SKM-1 treated with dmso at 0.1 percent for 144 hours (cell line): ENCODE measurements around the gene CMPK1.
A peak's percentile ranks its signal among the peaks of the same experiment; 100 is the strongest.
"Not testable (repeated sequence)": the region's sequence is repeated elsewhere in the genome, so short reads cannot be mapped to it uniquely, and the experiment has no call there.

ENCODE experiments used
- DNase-seq: peaks from one replicate; lab custom pipeline; 2025; ENCODE audit not compliant: unreplicated experiment; lab: John Stamatoyannopoulos, UW

CMPK1 gene

DNA sequence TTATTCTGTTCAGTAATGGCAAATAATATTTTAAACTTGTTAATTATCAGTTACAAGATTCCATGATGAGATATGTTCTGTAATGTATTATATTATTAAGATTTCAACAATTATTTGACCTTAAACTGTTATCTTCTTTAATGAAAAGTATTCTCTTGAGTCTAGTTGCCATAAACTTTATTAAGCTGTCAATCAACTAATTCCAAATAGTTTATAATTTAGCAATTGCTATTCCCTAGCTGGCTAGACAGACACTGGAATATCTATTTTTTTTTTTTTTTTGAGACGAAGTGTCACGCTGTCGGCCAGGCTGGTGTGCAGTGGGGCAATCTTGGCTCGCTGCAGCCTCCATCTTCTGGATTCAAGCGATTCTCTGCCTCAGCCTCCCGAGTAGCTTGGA lies 3.8 kb downstream of the CMPK1 start:
- no peak for DNase-seq

- no peak for DNase-seq
These were observed 4.9 kb downstream of the CMPK1 start for GRCh38 chr1:47338249-47339077.

GRCh38 chr1:47340227-47340626 lies 6.6 kb downstream of the CMPK1 start:
- DNase-seq: no peak

DNA sequence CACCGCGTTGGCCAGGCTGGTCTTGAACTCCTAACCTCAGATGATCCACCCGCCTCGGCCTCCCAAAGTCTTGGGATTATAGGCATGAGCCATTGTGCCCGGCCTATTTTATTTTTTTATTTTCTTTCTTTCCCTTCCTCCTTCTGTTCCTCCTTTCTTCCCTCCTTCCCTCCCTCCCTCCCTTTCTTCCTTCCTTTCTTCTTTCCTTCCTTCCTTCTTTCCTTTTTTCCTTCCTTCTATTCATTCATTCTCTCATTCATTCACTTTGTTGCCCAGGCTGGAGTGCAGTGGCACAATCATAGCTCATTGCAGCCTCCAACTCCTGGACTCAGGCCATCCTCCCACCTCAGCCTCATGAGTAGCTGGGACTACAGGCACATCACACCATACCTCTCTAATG lies 13.4 kb downstream of the CMPK1 start:
- DNase-seq: not testable (repeated sequence)

DNA sequence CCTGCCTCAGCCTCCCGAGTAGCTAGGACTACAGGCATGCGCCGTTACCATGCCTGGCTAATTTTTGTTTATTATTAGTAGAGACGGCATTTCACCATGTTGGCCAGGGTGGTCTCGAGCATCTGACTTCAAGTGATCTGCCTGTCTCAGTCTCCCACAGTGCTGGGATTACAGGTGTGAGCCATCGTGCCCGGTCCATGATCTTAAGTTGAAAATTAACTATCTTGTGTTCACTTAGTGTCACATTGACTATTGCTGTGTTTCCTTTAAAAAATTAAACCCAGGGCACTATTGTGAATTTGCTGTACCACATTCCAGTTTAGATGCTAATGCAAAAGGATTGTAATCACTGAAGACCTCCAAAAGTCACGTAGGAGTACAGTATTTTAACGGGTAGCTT lies 14.1 kb downstream of the CMPK1 start:
- DNase-seq: no peak

GRCh38 chr1:47348246-47348645 lies 14.7 kb downstream of the CMPK1 start:
- no peak for DNase-seq

DNA sequence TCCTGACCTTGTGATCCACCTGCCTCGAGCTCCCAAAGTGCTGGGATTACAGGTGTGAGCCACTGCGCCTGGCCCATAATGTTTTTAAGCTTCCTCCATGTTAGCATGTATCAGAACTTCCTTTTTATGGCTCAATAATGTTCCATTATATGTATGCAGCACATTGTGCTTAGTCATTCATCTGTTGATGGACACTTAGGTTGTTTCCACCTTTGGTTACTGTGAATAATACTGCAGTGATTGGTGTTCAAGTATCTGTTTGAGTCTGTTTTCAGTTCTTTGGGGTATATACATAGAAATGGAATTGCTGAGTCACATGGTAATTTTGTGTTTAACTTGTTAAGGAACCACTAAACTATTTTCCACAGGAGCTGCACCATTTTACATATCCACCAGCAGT lies 17.7 kb downstream of the CMPK1 start:
- DNase-seq: no peak

DNA sequence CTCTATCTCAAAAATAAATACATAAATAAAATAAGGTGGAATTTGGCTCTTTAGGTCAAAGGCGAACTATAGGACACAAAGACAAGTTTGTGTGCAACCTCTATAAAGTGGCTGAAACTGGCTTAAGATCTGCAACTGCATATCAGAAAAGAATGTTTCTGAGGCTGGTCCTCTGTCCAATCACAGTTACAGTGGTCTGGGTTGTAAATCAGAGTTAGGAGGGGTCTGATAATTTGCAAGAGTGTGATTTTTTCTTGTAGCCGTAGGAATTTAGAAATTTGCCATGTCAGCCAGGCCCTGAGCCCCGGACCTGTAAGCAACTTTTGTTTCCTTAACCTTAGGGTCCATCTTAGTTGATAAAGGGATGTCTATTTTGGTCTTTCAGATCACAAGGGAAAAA lies 27.8 kb downstream of the CMPK1 start:
- DNase-seq: no peak

DNA sequence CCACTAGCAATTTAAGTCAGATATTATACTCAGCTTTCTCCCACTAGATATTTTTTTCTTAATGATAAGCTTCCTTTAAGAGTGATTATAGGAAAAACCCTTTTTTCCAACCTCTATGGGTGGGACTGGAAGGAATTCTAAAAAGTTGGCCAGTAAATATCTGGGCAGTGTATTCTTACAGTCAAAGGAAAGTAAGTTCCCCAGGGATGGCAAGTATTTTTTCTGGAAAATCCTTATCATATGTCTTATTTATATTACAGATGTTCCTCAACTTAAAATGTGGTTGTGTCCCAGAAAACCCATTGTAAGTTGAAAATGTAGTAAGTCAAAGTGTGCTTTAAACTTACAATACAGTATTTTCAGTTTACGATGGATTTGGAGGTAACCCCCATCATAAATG lies 29.2 kb downstream of the CMPK1 start:
- DNase-seq: no peak

- DNase-seq: no peak
These were observed 34.1 kb downstream of the CMPK1 start for GRCh38 chr1:47367651-47368050.

- DNase-seq: no peak
These were observed 37.5 kb downstream of the CMPK1 start for GRCh38 chr1:47371016-47371517.

- no peak for DNase-seq
These were observed 40.9 kb downstream of the CMPK1 start for GRCh38 chr1:47374501-47374900.

DNA sequence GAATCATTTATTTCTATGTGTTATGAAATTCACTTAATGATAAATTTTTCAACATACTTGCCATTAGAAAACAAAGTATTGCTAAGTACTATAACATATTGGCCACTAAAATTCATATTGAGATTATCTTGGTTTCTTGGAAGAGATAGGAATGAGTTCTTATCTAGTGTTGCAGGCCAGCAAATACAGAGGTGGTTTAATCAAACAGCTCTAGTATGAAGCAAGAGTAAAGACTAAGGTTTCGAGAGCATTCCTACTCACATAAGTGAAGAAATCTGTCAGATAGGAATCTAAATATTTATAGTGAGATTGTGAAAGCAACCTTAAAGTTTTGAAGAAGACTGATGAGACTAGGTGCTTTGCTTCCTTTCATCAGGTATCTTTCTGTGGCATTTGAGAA lies 44.6 kb downstream of the CMPK1 start:
- DNase-seq: no peak

DNA sequence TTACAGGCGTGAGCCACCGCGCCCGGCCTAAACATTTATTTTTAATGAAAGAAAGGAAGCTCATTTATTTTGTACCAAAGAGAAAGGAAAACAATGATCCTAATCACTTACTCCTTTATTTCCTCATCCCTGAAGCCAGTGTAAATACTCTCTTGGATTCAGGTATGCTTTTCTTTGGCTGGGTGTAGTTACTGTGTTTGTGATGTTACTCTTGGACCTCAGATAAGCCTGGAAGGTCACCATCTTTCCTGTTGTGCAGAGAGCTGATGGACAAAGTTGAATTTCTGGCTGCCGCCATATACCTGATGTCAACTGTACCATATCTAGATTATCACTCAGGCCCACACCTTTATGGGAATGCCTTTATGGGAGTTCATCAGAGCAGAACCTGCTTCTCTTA lies 47.1 kb downstream of the CMPK1 start:
- DNase-seq: no peak

GRCh38 chr1:47382399-47382983 lies 48.9 kb downstream of the CMPK1 start:
- no peak for DNase-seq

- DNase-seq: no peak
These were observed 50.5 kb downstream of the CMPK1 start for GRCh38 chr1:47384083-47384482.

DNA sequence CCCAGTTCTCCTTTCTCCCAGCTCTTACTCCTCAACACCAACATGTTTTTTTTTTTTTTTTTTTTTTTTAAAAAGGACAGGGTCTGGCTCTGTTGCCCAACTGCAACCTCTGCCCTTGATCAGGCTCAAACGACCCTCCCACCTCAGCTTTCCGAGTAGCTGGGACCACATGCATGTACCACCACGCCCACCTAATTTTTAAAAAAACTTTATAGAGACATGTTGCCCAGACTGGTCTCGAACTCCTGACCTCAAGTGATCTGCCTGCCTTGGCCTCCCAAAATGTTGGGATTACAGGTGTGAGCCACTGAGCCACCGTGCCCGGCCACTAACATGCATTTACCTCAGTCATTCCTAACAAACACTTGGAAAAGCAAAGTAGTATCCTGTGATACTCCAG lies 51.4 kb downstream of the CMPK1 start:
- no peak for DNase-seq

DNA sequence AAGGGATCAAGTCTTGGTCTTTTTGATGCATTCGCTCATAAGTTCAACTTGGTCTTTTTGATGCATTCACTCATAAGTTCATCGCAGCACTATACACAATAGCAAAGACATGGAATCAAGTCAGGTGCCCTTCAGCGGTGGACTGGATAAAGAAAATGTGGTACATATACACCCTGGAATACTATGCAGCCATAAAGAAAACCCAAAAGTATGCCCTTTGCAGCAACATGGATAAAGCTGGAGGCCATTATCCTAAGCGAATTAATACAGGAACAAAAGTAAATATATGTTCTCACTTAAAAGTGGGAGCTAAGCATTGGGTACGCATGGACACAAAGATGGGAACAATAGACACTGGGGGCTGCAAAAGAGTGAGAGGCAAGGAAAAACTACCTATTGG lies 52.7 kb downstream of the CMPK1 start:
- no peak for DNase-seq

- no peak for DNase-seq
These were observed 54.7 kb downstream of the CMPK1 start for GRCh38 chr1:47388030-47388890.

DNA sequence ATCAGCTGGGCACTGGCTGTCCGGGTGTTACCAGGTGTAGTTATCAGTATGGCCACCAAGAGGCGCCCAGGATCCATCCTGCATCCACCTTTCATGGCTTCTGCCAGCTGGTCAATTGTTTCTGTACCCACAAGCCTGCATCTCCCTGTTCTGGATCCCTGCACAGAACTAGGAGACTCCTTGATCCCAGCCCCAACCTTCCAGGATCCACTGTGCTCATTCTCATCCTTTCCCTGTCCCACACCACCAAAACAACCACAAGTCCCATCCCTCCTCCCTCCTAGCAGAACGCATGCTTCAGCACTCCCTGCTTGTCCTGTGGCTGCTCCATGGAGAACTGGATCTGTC lies 55.3 kb downstream of the CMPK1 start:
- DNase-seq: peak; percentile 42

GRCh38 chr1:47389731-47390130 lies 56.1 kb downstream of the CMPK1 start:
- no peak for DNase-seq

DNA sequence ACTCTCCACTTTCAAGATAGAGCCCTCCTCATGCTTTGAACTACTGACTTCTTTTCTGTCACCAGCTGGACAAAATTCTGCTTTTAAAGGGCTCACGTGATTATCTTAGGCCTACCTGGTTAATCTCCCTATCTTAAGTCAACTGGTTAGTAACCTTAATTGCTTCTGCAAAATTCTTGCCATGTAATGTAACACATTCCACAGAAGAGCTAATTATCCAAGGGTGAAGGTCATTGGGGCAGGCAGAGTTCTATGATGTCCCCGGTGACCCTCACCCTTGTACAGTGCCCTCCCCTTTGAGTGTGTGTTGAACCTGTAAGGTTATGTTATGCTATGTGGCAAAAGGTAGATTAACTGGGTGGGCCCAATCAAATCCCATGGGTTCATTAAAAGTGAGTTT lies 57.3 kb downstream of the CMPK1 start:
- no peak for DNase-seq
